Endothelial cell (in vitro differentiated cells): ENCODE measurements around the gene TMEM240. TPM values are rescaled to one million over a fixed set of nuclear protein-coding genes. Genes with fewer than 3 reads are reported as not detected.

Source experiments
- DNase-seq: peaks from one replicate; pipeline ENCODE4 v3.0.0; 2021; ENCODE audit warnings: low spot score
- H3K27ac Mint-ChIP-seq: one replicate; pipeline ENCODE4 v1.8.0; 2021; ENCODE audit warnings: mixed read lengths, inconsistent platforms; ENCODE audit not compliant: unreplicated experiment
- H3K27me3 Mint-ChIP-seq: one replicate; pipeline ENCODE4 v1.8.0; 2021; ENCODE audit warnings: mild to moderate bottlenecking, moderate library complexity, mixed read lengths, inconsistent platforms; ENCODE audit not compliant: unreplicated experiment
- H3K36me3 Mint-ChIP-seq: one replicate; pipeline ENCODE4 v1.8.0; 2021; ENCODE audit warnings: mild to moderate bottlenecking, low read depth, mixed read lengths, inconsistent platforms; ENCODE audit not compliant: unreplicated experiment
- H3K4me1 Mint-ChIP-seq: one replicate; pipeline ENCODE4 v1.8.0; 2021; ENCODE audit warnings: mild to moderate bottlenecking, mixed read lengths, inconsistent platforms; ENCODE audit not compliant: unreplicated experiment
- H3K4me3 Mint-ChIP-seq: one replicate; pipeline ENCODE4 v1.8.0; 2021; ENCODE audit warnings: mild to moderate bottlenecking, mixed read lengths, inconsistent platforms; ENCODE audit not compliant: unreplicated experiment
- H3K9me3 Mint-ChIP-seq: one replicate; pipeline ENCODE4 v1.8.0; 2021; ENCODE audit warnings: mixed read lengths, inconsistent platforms; ENCODE audit not compliant: unreplicated experiment
- total RNA-seq: library from RNA; stranded (reverse); fragmentation: NEBNext Ultra II Directional; extraction: Animal tissue kit (Norgen Biotek cat#: 25700); gene quantifications from one replicate; pipeline ENCODE4 v1.2.1, GENCODE V29; 2021; ENCODE audit not compliant: unreplicated experiment
- TF ChIP-seq, protein P1 (sequence below): fragments of 200-600 bp; sonication (generic); IDR thresholded peaks from one replicate; pipeline ENCODE4 v1.5.0; 2021; ENCODE audit warnings: antibody characterized with exemption; ENCODE audit not compliant: unreplicated experiment

Gene TMEM240
- total RNA-seq, 1 donor from 2014 or later, result 6.6 TPM

- peaks cover 12% of the 10 kb centered on the region for H3K36me3 Mint-ChIP-seq
- H3K27me3 Mint-ChIP-seq, result peaks cover 14% of the 10 kb centered on the region
- DNase-seq, result no peak
- H3K4me3 Mint-ChIP-seq, result no peak overlapping the region
- TF ChIP-seq, protein P1, sequence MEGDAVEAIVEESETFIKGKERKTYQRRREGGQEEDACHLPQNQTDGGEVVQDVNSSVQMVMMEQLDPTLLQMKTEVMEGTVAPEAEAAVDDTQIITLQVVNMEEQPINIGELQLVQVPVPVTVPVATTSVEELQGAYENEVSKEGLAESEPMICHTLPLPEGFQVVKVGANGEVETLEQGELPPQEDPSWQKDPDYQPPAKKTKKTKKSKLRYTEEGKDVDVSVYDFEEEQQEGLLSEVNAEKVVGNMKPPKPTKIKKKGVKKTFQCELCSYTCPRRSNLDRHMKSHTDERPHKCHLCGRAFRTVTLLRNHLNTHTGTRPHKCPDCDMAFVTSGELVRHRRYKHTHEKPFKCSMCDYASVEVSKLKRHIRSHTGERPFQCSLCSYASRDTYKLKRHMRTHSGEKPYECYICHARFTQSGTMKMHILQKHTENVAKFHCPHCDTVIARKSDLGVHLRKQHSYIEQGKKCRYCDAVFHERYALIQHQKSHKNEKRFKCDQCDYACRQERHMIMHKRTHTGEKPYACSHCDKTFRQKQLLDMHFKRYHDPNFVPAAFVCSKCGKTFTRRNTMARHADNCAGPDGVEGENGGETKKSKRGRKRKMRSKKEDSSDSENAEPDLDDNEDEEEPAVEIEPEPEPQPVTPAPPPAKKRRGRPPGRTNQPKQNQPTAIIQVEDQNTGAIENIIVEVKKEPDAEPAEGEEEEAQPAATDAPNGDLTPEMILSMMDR, result no peak
- peaks cover 17% of the 10 kb centered on the region for H3K4me1 Mint-ChIP-seq
- H3K9me3 Mint-ChIP-seq, result no peaks in the 10 kb centered on the region
- no peak overlapping the region for H3K27ac Mint-ChIP-seq
Observed at GRCh38 chr1:1577367-1578011, 37.1 kb upstream of the TMEM240 start.

GRCh38 chr1:1574721-1575537 is 34.5 kb upstream of the TMEM240 start, which contains the start of gene SSU72:
Gene SSU72 (minus strand): TSS chr1:1574863. CDS start chr1:1574557, 306 bp downstream.
- TF ChIP-seq, protein P1, result no peak
- H3K9me3 Mint-ChIP-seq, result no peaks in the 10 kb centered on the region
- DNase-seq, result peak; percentile 92
- peak within 1 kb of the TSS; percentile 99 for H3K27ac Mint-ChIP-seq
- peaks cover 17% of the 10 kb centered on the region for H3K36me3 Mint-ChIP-seq
- peaks cover 14% of the 10 kb centered on the region for H3K27me3 Mint-ChIP-seq
- H3K4me1 Mint-ChIP-seq, result peaks cover 22% of the 10 kb centered on the region
- H3K4me3 Mint-ChIP-seq, result peak within 1 kb of the TSS; percentile 99

- peak; percentile 69 for DNase-seq
- TF ChIP-seq, protein P1, result peak; percentile 38
- Mint-ChIP-seq H3K27ac (peak overlapping the region; percentile 97), H3K36me3 (peaks cover 17% of the 10 kb centered on the region), H3K4me1 (peaks cover 22% of the 10 kb centered on the region), H3K4me3 (peak overlapping the region; percentile 99), H3K27me3 (peaks cover 14% of the 10 kb centered on the region), H3K9me3 (no peaks in the 10 kb centered on the region)
Observed at GRCh38 chr1:1573843-1574720, 33.7 kb upstream of the TMEM240 start.

GRCh38 chr1:1569341-1569740 is 28.9 kb upstream of the TMEM240 start:
- no peak overlapping the region for H3K4me3 Mint-ChIP-seq
- peaks cover 8% of the 10 kb centered on the region for H3K27me3 Mint-ChIP-seq
- TF ChIP-seq, protein P1, result no peak
- H3K9me3 Mint-ChIP-seq, result no peaks in the 10 kb centered on the region
- DNase-seq, result no peak
- peaks cover 15% of the 10 kb centered on the region for H3K4me1 Mint-ChIP-seq
- H3K27ac Mint-ChIP-seq, result peak overlapping the region; percentile 57
- H3K36me3 Mint-ChIP-seq, result peaks cover 22% of the 10 kb centered on the region
